ES-I3 (cell line): Measurements from ENCODE around the gene CCT7.
"Not testable (repeated sequence)": the region's sequence is repeated elsewhere in the genome, so short reads cannot be mapped to it uniquely, and the experiment has no call there.

Experiments
- H3K36me3 ChIP-seq: 2 replicates; pipeline ENCODE4 v1.6.1; 2013; ENCODE audit warnings: mild to moderate bottlenecking, low read length, control low read depth, moderate library complexity; ENCODE audit not compliant: insufficient read depth
- H3K4me1 ChIP-seq: 2 replicates; pipeline ENCODE4 v1.6.1; 2013; ENCODE audit warnings: mild to moderate bottlenecking, control low read depth, low read length; ENCODE audit not compliant: insufficient read depth
- H3K9ac ChIP-seq: 2 replicates; pipeline ENCODE4 v1.6.1; 2013; ENCODE audit warnings: low read depth, mild to moderate bottlenecking, low read length, moderate library complexity
- H3K9me3 ChIP-seq: 2 replicates; pipeline ENCODE4 v1.6.1; 2013; ENCODE audit warnings: mild to moderate bottlenecking, low read length, moderate library complexity; ENCODE audit not compliant: control insufficient read depth, insufficient read depth

Gene CCT7

GRCh38 chr2:73233932-73234832 lies at the start of gene CCT7:
Gene CCT7, plus strand, starts transcription at chr2:73234308. Its CDS starts 71 bp downstream, at chr2:73234379.
- Histone ChIP-seq H3K9me3 (no peaks in the 10 kb centered on the region), H3K4me1 (peaks cover 11% of the 10 kb centered on the region), H3K36me3 (peaks cover 2% of the 10 kb centered on the region; the same call in 1 of the 2 replicates), H3K9ac (peak within 1 kb of the TSS; percentile 83)

GRCh38 chr2:73185965-73186364 lies 48.1 kb upstream of the CCT7 start:
- H3K9ac ChIP-seq, result no peak overlapping the region
- no peaks in the 10 kb centered on the region for H3K4me1 ChIP-seq
- H3K9me3 ChIP-seq, result no peaks in the 10 kb centered on the region
- H3K36me3 ChIP-seq, result no peaks in the 10 kb centered on the region

DNA sequence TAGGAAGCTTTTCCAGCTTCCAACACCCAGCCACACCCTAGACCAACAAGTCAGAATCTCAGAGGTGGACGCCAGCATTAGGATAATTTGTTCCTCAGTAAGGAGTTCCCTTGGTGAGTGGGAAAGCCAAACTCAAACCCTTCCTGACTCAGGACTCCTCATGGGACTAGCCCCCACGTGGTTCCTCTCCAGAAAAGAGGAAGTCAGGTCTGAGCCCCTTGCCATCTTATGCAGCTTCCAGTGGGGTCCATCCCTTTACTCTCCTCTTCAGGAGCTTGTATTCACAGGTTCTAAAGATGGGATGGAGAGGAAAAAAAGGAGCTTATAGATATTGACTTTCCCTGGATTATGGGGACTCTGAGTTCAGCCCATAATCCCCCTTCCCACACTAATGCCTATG lies 46.6 kb upstream of the CCT7 start:
- Histone ChIP-seq H3K4me1 (peaks cover 12% of the 10 kb centered on the region; the same call in 1 of the 2 replicates), H3K9ac (no peak overlapping the region), H3K9me3 (no peaks in the 10 kb centered on the region), H3K36me3 (no peaks in the 10 kb centered on the region)

DNA sequence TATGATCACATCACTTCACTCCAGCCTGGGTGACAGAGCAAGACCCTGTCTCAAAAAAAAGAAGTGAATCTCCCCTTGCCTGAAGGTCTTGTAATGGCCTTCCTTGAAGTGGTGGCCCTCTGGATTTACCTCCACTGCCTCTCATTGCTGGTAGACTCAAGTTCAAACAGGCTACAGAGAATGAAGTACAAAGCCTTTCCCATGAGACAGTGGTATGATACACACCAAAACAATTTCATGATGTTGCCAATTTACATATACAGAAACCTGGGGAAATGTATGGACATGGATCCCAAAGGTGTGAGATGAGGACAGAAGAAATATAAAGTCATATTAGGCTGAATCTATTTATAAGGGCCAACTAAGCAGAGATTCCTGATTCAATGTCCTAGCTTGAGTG lies 36.5 kb upstream of the CCT7 start:
- Histone ChIP-seq H3K36me3 (no peaks in the 10 kb centered on the region), H3K9ac (no peak overlapping the region), H3K9me3 (no peaks in the 10 kb centered on the region)

GRCh38 chr2:73200281-73200680 lies 33.8 kb upstream of the CCT7 start:
- not testable (repeated sequence) for H3K9me3 ChIP-seq, H3K4me1 ChIP-seq, H3K36me3 ChIP-seq, H3K9ac ChIP-seq

More for the DNA sequence above, 36.5 kb upstream of the CCT7 start:
- no peaks in the 10 kb centered on the region; the same call in 1 of the 2 replicates for H3K4me1 ChIP-seq

GRCh38 chr2:73202156-73203054 lies 31.7 kb upstream of the CCT7 start, which contains the start of gene NOTO:
Gene NOTO, plus strand, starts transcription at chr2:73202574. Its CDS starts 93 bp downstream, at chr2:73202667.
- Histone ChIP-seq H3K36me3 (no peaks in the 10 kb centered on the region), H3K9ac (peak within 1 kb of the TSS; percentile 54)

GRCh38 chr2:73203055-73203681 lies 30.9 kb upstream of the CCT7 start:
- Histone ChIP-seq H3K9ac (peak overlapping the region; percentile 54), H3K9me3 (no peaks in the 10 kb centered on the region; the same call in 1 of the 2 replicates), H3K36me3 (no peaks in the 10 kb centered on the region), H3K4me1 (no peaks in the 10 kb centered on the region)

More at GRCh38 chr2:73202156-73203054, 31.7 kb upstream of the CCT7 start, which contains the start of gene NOTO:
- no peaks in the 10 kb centered on the region for H3K4me1 ChIP-seq
- H3K9me3 ChIP-seq, result no peaks in the 10 kb centered on the region; the same call in 1 of the 2 replicates

DNA sequence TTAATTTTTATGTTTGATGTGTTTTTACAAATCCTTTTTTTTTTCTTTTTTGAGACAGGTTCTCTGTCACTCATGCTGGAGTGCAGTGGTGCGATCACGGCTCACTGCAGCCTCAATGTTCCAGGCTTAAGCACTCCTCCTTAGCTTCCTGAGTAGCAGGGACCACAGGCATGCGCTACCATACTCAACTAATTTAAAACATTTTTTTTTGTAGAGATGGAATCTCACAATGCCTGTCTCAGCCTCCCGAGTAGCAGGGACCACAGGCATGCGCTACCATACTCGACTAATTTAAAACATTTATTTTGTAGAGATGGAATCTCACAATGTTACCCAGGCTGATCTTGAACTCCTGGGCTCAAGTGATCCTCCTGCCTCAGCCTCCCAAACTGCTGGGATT lies 28.5 kb upstream of the CCT7 start:
- Histone ChIP-seq H3K4me1 (no peaks in the 10 kb centered on the region), H3K36me3 (no peaks in the 10 kb centered on the region), H3K9me3 (no peaks in the 10 kb centered on the region; the same call in 1 of the 2 replicates), H3K9ac (no peak overlapping the region)

GRCh38 chr2:73208258-73208657 lies 25.9 kb upstream of the CCT7 start:
- Histone ChIP-seq H3K9me3 (no peaks in the 10 kb centered on the region; the same call in 1 of the 2 replicates), H3K9ac (no peak overlapping the region), H3K36me3 (no peaks in the 10 kb centered on the region), H3K4me1 (peaks cover 7% of the 10 kb centered on the region; the same call in 1 of the 2 replicates)

GRCh38 chr2:73210019-73210418 lies 24.1 kb upstream of the CCT7 start:
- peaks cover 10% of the 10 kb centered on the region for H3K4me1 ChIP-seq
- no peak overlapping the region for H3K9ac ChIP-seq
- H3K9me3 ChIP-seq, result no peaks in the 10 kb centered on the region; the same call in 1 of the 2 replicates
- no peaks in the 10 kb centered on the region for H3K36me3 ChIP-seq

GRCh38 chr2:73210696-73211095 lies 23.4 kb upstream of the CCT7 start:
- Histone ChIP-seq H3K9ac (no peak overlapping the region), H3K4me1 (peaks cover 10% of the 10 kb centered on the region)

DNA sequence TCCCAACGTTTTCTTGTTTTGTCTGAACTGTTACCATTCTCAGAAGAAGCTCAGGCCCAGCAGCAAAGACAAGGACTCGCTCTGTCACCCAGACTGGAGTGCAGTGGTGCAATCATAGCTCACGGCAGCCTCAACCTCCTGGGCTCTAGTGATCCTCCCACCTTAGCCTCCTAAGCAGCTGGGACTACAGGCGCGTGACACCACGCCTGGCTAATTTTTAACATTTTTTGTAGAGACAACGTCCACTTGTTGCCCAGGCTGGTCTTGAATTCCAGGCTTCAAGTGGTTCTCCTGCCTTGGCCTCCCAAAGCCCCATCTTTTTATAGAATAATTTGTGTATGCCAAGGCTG lies 22.0 kb upstream of the CCT7 start:
- Histone ChIP-seq H3K4me1 (peaks cover 10% of the 10 kb centered on the region), H3K9me3 (no peaks in the 10 kb centered on the region), H3K9ac (no peak overlapping the region), H3K36me3 (no peaks in the 10 kb centered on the region)

More at GRCh38 chr2:73210696-73211095, 23.4 kb upstream of the CCT7 start:
- Histone ChIP-seq H3K36me3 (no peaks in the 10 kb centered on the region), H3K9me3 (no peaks in the 10 kb centered on the region)

DNA sequence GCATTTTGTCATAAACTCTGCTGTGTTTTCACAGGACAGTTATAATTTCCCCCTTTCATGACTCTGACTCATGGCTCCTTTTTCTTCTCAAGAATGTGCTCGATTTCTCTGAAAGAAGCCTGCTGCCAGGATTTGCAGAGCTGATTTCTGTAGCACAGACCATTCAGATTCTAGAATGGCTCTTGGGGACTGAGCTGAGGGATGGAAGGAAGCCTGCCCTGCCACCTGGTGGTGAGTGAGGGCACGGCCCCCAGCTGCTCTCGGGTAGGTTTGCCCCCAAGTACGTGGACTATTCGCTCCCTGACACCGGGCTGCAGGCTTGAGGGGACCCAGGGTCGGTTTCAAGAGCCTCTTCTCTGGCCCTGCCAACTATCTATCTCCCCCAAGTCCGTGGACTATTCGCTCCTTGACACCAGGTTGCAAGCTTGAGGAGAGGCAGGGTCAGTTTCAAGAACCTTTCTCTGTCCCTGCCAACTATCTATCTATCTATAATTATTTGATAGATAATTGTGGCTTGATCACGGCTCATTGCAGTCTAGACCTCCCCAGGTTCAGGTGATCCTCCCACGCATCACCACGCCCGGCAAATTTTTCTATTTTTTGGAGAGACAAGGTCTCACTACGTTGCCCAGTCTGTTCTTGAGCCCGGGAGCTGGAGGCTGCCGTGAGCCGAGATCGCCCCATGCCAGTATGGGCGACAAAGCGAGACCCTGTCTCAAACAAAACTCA lies 21.5 kb upstream of the CCT7 start:
- Histone ChIP-seq H3K36me3 (no peaks in the 10 kb centered on the region), H3K9me3 (no peaks in the 10 kb centered on the region), H3K9ac (no peak overlapping the region), H3K4me1 (peaks cover 10% of the 10 kb centered on the region)
